ENCODE measurements around the gene HMGCR.

Gene HMGCR

DNA sequence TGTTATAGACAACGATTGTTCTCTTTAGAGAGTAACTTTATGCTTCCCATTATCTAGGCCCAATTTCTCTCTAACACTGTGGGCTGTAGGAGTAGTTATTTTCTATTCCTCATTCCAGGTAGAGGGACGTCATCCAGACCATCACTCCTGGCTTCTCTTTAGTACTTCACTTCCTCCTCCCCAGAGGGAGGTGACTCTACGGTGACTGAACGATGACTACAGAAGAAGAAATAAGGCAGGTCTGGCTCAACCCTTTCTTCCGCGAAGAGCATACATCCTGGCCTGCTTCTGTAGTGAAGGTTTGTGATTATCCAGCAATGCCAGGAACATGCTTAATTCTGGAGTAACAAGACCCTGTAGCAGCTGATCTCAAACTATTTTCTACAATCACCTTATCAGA lies 50.8 kb downstream of the HMGCR start:
- no peak for DNase-seq

DNA sequence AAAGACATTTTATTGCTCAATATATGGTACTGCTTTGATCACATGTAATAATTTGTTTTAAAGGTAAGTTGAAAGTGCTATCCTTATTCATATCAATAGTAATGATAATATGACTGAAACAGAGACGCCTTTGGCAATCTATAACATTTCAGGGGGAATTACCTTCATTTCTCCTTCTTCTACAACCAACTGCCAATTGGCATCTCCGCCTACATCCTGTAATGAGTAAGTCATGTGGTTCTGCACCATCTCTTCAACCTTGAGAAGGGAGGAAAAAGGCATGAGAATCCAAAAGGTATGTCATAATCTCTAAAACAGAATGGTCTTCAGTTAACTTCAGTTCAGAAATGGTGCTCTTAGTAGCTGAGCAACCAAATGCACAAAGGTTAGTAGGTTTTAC lies 52.4 kb downstream of the HMGCR start:
- DNase-seq: no peak

DNA sequence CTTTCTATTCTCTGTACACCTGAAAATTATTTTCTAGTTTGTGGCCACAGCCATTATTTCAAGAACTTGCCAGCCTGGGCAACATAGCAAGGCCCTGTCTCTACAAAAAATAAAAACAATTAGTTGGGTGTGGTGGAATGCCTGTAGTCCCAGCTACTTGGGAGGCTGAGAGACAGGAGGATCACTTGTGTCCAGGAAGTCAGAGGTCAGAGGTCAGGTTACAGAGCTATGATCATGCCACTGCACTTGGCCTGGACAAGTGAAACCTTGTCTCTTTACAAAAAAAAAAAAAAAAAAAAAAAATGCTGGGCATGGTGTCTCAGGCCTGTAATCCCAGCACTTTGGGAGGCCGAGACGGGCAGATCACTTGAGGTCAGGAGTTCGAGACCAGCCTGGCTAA lies 58.3 kb downstream of the HMGCR start:
- no peak for DNase-seq

DNA sequence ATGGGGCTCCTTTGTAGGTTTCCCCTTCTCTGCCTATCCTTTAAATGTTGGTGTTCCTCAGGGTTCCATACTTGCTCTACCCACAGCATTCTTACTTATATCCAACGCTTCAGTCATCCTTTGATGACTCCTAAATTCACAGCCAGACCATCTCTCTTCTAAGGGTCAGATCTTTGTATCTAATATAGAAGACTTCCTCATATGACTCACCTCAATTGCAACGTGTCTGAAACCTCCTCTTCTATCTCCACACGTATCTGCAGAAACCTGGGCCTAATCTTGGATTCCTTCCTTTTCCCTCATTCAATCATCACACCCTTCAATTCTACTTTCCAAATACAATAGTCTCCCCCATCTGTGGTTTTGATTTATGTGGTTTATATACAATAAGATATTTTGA lies 68.3 kb downstream of the HMGCR start:
- no peak for DNase-seq

All from activated CD8-positive, alpha-beta memory T cell treated with anti-CD3 and anti-CD28 coated beads for 24 hours (primary cell).